ENCODE data around the gene MAOB.
"Not testable (repeated sequence)": the region's sequence is repeated elsewhere in the genome, so short reads cannot be mapped to it uniquely, and the experiment has no call there.

Gene MAOB

DNA sequence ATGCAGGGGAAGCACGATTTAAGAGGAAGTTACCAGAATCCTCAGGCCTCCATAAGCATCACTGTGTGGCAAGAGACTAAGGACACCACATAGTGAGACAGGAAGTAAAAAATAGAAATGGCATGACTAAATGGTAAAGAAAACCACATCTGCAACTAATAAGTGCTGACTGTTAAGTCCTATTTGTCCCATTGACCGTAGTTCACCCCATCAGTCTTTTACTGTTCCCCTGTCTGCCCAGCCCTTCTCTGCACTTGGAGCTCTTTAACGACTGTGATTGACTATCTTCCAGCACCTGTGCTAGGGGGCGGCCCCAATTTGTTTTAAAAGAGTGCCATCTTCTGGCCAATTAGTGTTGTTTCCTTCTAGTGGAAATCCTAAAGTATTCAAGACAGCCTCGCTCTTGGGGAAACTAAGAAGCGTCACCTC lies 132.0 kb downstream of the MAOB start:
- DNase-seq, result peak; percentile 56

DNA sequence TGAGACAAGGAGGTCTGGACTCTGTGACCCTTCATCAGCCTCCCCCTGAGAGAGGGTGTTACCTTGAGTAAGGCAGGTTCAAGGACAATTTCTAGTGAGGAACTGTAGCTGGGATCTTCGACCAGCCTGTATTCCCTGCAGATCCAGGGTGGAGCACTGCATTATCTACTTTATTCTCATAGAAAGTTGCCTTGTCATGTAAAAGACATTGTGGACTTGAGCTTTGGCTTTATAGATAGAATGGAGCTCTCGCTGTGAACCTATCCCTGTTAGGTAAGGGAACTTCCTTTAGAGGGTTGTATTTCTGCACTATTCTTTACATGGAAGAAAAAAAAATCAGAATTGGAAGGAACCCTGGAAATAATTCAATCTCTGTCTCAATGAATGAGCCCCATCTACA lies 134.8 kb downstream of the MAOB start:
- DNase-seq, result no peak

- DNase-seq, result no peak
These were observed 136.1 kb downstream of the MAOB start for GRCh38 chrX:43745938-43746721.

DNA sequence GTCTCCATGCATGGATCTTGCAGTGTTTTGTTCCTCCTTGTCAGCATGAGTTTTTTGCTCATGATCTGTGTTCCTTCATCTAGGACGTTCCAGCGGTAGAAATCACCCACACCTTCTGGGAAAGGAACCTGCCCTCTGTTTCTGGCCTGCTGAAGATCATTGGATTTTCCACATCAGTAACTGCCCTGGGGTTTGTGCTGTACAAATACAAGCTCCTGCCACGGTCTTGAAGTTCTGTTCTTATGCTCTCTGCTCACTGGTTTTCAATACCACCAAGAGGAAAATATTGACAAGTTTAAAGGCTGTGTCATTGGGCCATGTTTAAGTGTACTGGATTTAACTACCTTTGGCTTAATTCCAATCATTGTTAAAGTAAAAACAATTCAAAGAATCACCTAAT lies 138.0 kb downstream of the MAOB start:
- DNase-seq, result no peak

- DNase-seq, result no peak
These were observed 139.0 kb downstream of the MAOB start for GRCh38 chrX:43743100-43743822.

DNA sequence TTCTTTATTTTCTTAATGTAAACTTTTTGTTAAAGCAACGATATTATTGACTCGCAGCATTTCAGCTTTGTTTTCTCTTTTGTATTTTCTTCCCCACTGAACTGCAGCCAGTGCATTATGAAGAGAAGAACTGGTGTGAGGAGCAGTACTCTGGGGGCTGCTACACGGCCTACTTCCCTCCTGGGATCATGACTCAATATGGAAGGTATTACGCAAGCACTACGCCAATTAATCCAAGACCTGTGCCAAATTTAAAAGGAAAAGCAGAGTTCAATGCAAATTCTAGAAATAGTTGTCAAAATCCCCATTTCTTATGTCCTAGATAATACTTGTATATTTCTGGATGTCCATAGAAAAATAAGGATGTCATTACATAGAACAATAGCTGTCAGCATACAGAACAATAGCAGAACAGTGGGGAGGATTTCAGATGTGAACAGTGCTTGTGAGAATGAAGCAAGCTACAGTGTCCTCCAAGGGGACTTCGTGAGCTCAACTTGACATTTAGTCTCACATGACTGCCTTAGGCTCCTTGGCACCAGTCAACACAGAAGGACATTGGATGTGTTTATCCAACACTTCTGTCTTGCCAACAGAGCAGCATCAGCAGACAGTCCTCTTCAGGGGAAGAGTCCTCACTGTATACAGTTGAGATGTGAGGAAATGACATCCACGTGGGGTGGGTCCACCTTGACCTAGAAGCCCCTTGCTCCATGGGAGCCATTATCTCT lies 140.2 kb downstream of the MAOB start:
- DNase-seq, result no peak

GRCh38 chrX:43735957-43736356 lies 146.3 kb downstream of the MAOB start:
- no peak for DNase-seq

GRCh38 chrX:43735534-43735933 lies 146.7 kb downstream of the MAOB start:
- DNase-seq, result no peak

GRCh38 chrX:43734444-43734843 lies 147.8 kb downstream of the MAOB start:
- no peak for DNase-seq

DNA sequence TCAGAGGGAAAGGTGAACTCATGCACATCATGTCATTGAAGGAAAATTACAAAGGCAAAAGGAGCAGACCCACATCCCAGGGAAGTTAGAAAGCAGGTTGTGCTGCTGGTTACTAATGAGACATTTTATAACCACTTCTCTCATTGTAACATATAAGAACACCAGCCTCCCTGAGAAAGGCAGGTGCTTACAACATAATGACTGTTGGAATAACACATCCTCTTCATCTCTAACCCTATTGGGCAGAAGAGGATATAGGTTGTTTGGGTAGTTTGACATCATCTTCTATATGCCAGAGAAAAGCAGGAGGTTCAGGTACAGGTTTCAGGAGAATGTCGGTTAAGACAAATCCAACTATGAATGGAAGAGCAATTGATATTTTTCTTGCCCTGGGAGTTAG lies 148.6 kb downstream of the MAOB start:
- no peak for DNase-seq

GRCh38 chrX:43731086-43731485 lies 151.2 kb downstream of the MAOB start:
- no peak for DNase-seq

GRCh38 chrX:43728966-43729365 lies 153.3 kb downstream of the MAOB start:
- DNase-seq, result no peak

GRCh38 chrX:43728002-43728401 lies 154.2 kb downstream of the MAOB start:
- DNase-seq, result no peak

DNA sequence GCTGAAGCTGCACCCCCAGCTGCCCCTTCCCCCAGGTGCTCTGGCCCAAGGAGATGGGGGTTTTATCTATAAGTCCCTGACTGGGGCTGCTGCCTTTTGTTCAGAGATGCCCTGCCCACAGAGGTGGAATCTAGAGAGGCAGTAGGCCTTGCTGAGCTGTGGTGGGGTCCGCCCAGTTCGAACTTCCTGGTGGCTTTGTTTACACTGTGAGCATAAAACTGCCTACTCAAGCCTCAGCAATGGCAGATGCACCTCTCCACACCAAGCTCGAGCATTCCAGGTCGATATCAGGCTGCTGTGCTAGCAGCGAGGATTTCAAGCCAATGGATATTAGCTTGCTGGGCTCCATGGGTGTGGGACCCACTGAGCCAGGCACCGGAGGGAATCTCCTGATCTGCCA lies 155.0 kb downstream of the MAOB start:
- DNase-seq, result not testable (repeated sequence)

GRCh38 chrX:43725227-43725626 lies 157.0 kb downstream of the MAOB start:
- DNase-seq, result not testable (repeated sequence)

DNA sequence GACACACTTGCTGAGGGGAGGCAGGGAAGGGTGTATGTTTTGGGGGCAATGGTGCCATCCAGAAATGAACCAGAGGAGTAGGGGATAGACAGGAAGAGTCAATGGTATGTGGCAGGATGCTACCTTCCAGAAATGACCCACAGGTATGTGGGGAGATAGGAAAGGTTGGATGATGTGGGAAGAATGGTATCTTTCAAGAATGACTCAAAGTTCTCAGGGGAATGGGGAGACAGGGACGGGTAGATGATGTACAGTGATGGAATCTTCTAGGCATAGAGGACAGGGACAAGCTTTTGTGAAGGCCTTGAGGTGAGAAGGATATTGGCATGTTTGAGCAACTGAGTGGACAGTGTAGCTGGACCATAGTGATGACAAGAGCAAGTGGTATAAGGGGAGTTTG lies 161.3 kb downstream of the MAOB start:
- DNase-seq, result no peak

GRCh38 chrX:43720082-43720481 lies 162.2 kb downstream of the MAOB start:
- no peak for DNase-seq

DNA sequence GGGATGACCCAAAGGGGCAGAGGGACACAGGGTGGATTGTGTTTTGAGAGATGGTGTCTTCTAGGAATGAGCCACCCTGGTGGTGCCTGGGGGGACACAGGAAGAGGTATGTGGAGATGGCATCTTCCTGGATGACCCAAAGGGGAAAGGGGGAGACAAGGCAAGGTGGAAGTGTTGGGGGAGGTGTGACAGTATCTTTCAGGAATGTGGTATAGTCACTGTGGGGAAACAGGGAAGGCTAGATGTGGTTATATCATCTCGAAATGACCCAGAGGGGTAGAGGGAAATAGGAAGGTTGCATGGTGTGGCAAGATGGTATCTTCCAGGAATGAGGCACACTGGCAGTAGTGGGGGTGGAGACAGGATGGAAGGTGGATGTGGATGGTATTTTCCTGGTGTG lies 163.3 kb downstream of the MAOB start:
- DNase-seq, result no peak

DNA sequence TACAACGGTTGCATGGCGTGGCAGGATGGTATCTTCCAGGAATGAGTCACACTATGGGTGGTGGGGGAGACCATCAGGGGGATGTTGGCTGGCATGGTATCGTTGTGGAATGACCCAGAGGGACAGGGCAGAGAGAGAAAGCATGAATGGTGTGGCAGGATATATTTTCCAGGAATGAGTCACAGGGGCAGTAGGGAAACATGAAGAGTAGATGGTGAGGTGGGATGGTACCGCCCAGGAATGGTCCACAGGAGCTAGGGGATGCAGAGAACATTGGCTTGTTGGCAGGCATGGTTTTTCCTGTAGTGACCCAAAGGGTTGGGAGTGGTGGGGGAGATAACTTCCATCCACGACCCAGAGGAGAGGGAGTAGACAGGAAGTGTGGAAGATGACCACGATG lies 163.7 kb downstream of the MAOB start:
- no peak for DNase-seq

DNA sequence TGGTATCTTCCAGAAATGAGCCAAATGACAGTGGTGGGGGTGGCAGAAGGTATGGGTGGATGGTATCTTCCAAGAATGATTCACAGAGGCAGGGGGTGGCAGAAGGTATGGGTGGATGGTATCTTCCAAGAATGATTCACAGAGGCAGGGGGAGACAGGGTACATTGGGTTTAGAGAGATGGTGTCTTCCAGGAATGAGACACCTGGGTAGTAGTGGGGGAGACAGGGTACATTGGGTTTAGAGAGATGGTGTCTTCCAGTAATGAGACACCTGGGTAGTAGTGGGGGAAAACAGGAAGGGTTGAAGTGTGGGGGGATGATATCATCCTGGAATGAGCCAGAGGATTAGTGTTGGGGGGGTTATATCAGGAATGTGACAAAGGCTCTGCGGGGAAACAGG lies 164.2 kb downstream of the MAOB start:
- no peak for DNase-seq

GRCh38 chrX:43717161-43717560 lies 165.1 kb downstream of the MAOB start:
- no peak for DNase-seq

- DNase-seq, result no peak
These were observed 165.6 kb downstream of the MAOB start for GRCh38 chrX:43716696-43717095.

Measured in activated CD4-positive, alpha-beta T cell treated with anti-CD3 and anti-CD28 coated beads, Interleukin-2, amount 50 U/mL, for 16 hours (primary cell).